Stimulated activated CD4-positive, alpha-beta T cell treated with anti-CD3 and anti-CD28 coated beads, Interleukin-12 subunit alpha, Interleukin-12 subunit beta, amount 100 ng/mL, for 24 hours (primary cell): ENCODE results near the gene EDIL3.
A peak's percentile ranks its signal among the peaks of the same experiment; 100 is the strongest.

ENCODE experiments used
- DNase-seq, 2 experiments: peaks; one replicate each; pipeline ENCODE4 v3.0.0-alpha.2; 2020; ENCODE audit warnings: low read depth in 2 of 2

The EDIL3 gene

GRCh38 chr5:83965441-83965840 is 419.2 kb downstream of the EDIL3 start:
- DNase-seq, result no peak

- no peak for DNase-seq
These were observed 420.4 kb downstream of the EDIL3 start for GRCh38 chr5:83964271-83964670.

- no peak for DNase-seq
These were observed 427.5 kb downstream of the EDIL3 start for GRCh38 chr5:83957188-83957587.

GRCh38 chr5:83956386-83956785 is 428.3 kb downstream of the EDIL3 start:
- no peak for DNase-seq

DNA sequence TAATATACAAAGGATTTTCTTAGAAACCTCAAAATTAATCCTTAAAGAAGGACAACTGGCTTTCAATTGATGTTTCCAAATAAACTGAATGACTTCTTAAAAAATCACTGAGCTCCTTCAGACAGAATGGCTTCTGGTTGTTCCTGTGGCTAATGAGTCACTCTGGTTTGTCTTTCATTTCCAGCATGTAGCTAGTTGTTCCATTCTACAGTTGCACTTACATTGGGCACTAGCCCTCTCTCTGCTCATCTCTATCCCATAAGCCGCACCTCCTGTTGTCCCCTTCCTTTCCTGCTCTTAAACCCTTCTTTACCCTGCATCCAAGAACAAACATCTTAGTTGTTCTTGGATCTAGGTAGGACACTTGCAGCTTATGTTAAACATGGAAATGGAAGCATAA is 428.8 kb downstream of the EDIL3 start:
- DNase-seq, result no peak

GRCh38 chr5:83947763-83948162 is 436.9 kb downstream of the EDIL3 start:
- no peak for DNase-seq

DNA sequence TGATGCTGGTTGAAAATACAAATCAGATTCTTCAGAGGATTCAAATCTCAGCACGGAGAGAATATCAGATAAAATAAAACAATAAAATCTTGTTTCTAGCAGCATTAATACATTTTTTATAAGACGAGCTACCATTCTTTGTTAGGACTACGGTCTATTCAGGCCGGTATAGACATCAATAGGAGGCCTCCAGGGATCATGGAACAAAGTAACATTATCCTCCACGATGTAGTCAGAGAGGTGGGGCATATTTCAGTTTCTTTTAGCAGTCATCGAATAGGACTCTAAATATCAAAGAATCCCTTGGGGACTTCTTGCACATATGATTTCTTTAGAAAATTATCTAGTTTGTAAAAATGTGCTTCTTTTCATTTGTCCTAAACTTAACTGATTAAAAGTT is 438.2 kb downstream of the EDIL3 start:
- DNase-seq, result no peak

- no peak for DNase-seq
These were observed 442.5 kb downstream of the EDIL3 start for GRCh38 chr5:83942155-83942554.

DNA sequence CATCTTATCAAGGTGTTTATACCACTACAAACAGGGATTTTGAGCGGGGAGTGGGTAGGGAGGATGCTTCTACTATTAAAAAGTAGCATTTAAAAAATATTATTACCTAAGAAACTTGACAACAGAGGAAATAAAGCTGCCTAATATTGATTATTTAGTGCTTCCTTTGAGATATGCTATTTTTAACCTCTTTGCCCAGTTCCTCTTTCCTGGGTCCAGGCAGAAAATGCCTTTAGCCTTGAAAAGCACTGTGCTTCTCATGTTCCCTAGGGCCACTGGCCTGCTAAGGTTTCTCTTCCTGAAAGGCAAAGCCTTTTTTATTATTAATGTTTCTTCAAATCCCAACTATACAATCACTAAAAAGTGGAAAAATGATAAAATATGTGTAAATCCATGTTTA is 446.8 kb downstream of the EDIL3 start:
- DNase-seq, result no peak

GRCh38 chr5:83931969-83932368 is 452.7 kb downstream of the EDIL3 start:
- no peak for DNase-seq

- peak in 1 of 2 experiments; percentile 29 for DNase-seq
These were observed 457.4 kb downstream of the EDIL3 start for GRCh38 chr5:83927140-83927733.

DNA sequence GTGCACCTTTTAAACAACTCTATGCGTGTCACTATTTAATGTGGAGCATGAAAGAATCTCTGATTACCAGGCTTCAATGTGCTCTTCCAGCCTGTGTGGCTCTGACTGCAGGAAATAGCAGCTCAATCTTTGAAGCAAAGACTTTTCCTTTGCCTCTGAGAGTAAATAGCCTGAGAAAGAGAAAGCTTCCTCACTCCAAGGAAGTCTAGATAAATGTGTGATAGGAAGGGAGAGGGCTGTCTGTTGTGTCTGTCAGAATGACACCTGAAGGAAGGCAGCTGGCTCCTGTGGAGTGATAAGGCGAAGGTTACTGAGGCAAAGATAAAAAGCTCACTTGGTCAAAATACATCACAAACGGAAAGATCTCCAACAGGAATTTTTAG is 458.7 kb downstream of the EDIL3 start:
- no peak for DNase-seq

GRCh38 chr5:83925321-83925954 is 459.2 kb downstream of the EDIL3 start:
- DNase-seq, result no peak

DNA sequence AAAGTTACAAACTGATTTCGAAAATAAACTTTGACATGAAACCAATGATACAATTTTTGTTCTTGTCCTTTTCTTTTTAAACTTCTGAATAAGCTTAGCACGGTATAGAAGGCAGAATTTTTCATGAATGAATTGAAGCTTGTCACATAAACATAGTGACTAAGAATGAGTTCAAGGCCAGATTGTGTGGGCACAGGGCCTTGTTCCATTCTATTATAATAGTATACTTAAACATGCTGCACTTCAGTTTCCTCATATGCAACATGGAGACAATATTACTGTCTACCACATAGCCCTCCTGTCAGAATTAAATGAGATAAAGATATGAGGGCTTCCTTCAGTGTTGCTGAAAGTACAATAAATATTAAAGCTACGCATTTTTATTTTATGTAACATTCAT is 459.8 kb downstream of the EDIL3 start:
- no peak for DNase-seq

DNA sequence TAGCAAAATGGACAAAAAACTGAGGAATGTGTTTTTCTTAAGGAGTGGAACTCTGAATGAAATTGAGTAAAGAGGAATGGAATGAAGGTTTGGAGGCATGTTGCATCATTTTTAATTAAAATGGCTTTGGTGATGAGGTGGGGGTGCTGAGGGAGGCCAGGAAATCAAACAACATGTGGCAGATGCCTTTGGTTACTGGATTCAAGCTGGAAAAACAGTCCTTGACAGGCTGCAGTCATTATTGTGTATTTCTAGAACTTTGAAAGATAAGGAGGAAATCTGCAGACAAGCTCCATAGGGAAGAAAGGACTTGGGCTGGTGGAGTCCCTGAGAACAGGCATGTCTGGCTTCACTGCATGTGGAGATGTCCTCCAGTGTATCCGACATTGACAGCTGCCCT is 460.5 kb downstream of the EDIL3 start:
- DNase-seq, result no peak

DNA sequence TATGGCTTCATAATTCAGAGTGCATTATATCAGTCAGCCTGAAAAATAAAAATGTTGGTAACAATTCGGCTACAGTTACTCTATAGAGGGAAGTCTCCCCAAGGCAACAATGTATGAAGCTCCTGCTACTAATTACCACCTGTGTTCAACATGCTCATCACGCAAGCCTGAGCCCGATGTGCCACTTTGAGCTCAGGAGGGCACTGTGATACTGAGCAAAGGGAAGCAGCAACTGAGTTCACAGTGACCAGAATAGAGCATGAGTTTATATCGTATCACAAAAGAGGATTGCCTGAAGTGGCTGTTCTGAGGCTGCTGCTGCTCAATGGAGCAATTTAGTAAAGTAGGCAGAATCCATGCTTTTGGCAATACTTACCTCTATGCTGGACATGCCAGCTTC is 462.0 kb downstream of the EDIL3 start:
- DNase-seq, result no peak

GRCh38 chr5:83921666-83922193 is 462.9 kb downstream of the EDIL3 start:
- no peak for DNase-seq

- no peak for DNase-seq
These were observed 465.3 kb downstream of the EDIL3 start for GRCh38 chr5:83919071-83920041.

DNA sequence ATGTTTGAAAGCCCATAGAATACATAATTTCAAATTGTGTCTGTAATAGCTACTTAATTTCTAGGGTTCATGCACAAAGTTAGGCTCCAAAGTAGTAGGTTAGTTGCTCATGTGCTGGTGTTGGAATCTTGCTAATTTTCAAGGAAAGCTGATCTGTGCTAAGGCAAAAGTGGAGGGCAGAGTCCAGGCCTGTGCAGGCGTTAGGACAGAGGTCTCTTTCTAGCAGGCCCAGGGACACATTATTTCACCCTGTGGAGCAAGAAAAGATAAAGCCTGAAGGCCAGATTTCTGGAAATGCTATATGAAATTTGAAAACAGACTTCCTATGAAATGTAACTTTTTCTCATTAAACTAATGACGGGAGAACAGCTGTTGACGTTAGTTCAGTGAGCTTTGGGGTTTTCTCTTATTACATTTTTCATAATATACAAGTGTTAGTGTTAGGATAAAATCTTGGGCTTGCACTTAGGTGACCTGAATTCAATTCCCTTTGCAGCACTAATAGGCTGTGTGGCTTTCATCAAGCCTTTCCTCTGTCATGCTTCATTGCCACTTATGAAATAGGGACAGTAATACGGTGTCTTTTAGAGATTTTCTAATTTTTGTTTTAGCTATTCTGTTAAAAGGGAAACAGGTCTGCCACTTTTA is 467.3 kb downstream of the EDIL3 start:
- DNase-seq, result no peak

GRCh38 chr5:83914662-83915418 is 469.8 kb downstream of the EDIL3 start:
- DNase-seq, result no peak

DNA sequence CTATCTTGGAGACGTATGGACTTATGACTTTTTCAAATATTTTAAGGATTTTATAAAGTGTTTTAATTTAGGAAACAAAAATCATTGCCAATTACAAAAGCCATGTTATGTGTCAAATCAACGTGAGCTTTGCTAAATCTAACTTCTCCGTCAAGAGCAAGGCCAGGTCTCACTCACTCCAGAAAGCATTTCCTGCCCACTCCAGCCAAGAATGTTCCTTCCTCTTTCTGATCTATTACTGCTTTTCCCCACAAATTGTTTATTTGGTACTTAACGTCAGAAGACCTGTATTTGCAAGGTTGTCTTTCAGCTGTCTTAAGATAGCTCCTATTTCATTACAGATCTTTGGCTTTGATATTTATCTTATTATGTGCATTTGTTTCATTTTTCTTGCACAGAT is 470.5 kb downstream of the EDIL3 start:
- DNase-seq, result no peak
